ENCODE data around the gene SIPA1L3. TPM values are rescaled to one million over a fixed set of nuclear protein-coding genes. Genes with fewer than 3 reads are reported as not detected.

Gene SIPA1L3
- total and polyA plus RNA-seq, 11 donors = 4.7 to 22.9 (median 8.8) TPM

DNA sequence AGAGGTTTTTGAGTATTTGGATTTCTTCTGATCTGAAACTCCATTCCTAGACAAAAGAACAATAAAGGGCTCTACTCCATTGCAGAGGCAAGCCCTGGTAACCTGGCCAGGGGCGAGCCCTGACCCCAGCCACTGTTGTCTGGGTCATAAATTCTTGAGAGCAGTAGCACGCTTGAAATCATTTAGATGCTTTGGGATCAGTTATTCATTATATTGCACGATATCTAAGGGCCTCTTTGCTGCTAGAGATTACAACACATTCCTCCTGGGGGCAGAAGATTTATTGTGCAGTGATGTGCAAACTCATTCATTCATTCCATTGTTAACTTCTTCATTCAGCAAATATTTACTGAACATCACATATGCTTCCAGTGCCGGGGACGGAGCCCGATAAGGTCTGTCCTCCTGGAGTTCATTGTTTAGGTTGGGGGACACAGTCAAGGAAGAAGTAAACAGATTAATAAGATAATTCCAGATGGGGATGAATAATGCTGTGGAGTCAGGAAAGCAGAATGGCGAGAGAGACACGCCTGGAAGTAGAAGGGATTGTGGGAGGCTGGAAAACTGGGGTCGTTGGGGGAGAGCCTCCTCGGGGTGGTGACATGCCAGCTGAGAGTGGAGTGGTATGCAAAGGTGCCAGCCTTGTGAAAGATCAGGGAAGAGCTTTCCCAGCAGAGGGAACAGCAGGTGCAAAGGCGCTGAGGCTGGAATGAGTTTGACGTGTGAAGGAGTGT, 34.9 kb downstream of the SIPA1L3 start:
- Histone ChIP-seq H3K36me3 (no peaks in the 10 kb centered on the region), H3K27me3 (no peaks in the 10 kb centered on the region), H3K4me1 (peaks cover 0 to 4% (median 0%) of the 10 kb centered on the region in 12 donors), H3K9me3 (no peaks in the 10 kb centered on the region), H3K4me3 (no peak overlapping the region), H3K27ac (no peak overlapping the region)
- WGBS, 4 donors = 89 to 92% (median 91%) methylated on average over 12 of the region's 12 CpGs
- TF ChIP-seq, protein P1, sequence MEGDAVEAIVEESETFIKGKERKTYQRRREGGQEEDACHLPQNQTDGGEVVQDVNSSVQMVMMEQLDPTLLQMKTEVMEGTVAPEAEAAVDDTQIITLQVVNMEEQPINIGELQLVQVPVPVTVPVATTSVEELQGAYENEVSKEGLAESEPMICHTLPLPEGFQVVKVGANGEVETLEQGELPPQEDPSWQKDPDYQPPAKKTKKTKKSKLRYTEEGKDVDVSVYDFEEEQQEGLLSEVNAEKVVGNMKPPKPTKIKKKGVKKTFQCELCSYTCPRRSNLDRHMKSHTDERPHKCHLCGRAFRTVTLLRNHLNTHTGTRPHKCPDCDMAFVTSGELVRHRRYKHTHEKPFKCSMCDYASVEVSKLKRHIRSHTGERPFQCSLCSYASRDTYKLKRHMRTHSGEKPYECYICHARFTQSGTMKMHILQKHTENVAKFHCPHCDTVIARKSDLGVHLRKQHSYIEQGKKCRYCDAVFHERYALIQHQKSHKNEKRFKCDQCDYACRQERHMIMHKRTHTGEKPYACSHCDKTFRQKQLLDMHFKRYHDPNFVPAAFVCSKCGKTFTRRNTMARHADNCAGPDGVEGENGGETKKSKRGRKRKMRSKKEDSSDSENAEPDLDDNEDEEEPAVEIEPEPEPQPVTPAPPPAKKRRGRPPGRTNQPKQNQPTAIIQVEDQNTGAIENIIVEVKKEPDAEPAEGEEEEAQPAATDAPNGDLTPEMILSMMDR (IDR thresholded peaks at IDR 0.05) = no peak
- ATAC-seq = no peak
- no peak for DNase-seq
- intact Hi-C loops (cut with DNase I) = no loop called here

DNA sequence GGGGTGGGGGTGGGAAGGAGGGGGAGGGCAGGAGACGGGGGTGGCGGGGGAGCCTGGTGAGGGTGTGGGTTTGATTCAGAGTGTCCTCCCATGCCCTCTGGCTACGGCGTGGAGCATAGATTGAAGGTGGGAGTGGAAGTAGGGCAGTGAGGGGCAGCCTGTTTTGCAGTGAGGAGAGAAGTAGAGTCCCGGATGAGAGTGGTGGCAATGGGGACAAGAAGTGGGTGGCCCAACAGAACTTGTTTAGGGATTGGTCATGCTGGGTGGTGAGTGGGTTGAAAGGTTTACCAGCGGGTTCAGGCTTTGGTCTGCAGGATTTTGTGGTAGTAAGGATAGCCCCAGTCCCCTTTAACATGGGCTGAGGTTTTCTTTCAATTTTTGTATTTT, 35.5 kb downstream of the SIPA1L3 start:
- no peak overlapping the region for H3K4me3 ChIP-seq
- no peak for TF ChIP-seq POLR2A (IDR thresholded peaks at IDR 0.05)
- TF ChIP-seq, protein P1 (IDR thresholded peaks at IDR 0.05) = no peak
- intact Hi-C loops (cut with DNase I) = no loop called here

DNA sequence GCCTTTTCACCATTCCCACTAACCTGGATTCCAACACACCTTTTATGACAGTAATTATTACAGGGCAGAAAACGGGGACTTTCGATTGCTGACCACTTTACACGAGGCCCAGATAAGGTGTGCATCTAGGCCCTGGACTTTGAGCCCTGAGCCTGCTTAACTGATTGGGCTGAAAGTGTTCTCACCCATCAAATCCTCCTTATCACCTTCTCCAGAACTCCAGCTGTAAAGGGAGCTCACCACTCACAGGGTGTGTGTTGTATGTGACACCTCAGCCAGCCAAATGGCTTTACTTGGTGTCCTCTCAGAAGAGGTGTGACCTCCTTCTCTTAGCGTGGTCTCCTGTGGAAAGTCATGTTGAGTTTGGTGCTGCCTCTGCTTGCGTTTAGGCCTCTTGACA, 36.5 kb downstream of the SIPA1L3 start:
- 67 to 78% (median 69%) methylated on average over 5 of the region's 5 CpGs for WGBS, 4 donors
- no peak for ATAC-seq

More for the DNA sequence above, 35.5 kb downstream of the SIPA1L3 start:
- WGBS, 4 donors = 91 to 95% (median 93%) methylated on average over 6 of the region's 6 CpGs
- Histone ChIP-seq H3K4me1 (peaks cover 0 to 4% (median 0%) of the 10 kb centered on the region in 12 donors), H3K36me3 (no peaks in the 10 kb centered on the region), H3K27me3 (no peaks in the 10 kb centered on the region), H3K27ac (no peak overlapping the region), H3K9me3 (no peaks in the 10 kb centered on the region)
- no peak for ATAC-seq
- DNase-seq = no peak

DNA sequence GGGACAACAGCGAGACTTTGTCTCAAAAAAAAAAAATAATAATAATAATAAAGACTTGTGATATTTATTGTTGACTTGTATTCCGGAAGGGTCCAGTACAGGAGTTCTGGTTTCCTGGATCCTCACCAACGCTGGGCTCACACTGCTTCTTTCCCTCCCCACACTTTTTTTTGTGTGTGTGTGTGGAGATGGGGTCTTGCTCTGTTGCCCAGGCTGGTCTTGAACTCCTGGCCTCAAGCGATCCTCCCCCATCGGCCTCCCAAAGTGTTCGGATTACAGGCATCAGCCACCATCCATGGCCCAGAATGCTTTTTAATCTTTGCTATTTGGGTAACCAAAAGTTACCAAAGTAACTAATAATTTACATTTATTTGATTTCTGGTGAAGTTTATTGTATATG, 39.1 kb downstream of the SIPA1L3 start:
- Histone ChIP-seq H3K36me3 (no peaks in the 10 kb centered on the region), H3K27me3 (no peaks in the 10 kb centered on the region), H3K4me3 (no peak overlapping the region), H3K9me3 (no peaks in the 10 kb centered on the region), H3K4me1 (peaks cover 0 to 8% (median 0%) of the 10 kb centered on the region in 12 donors), H3K27ac (no peak overlapping the region)
- no peak for ATAC-seq
- 94 to 99% (median 96%) methylated on average over 6 of the region's 6 CpGs for WGBS, 4 donors
- intact Hi-C loops (cut with DNase I) = no loop called here
- TF ChIP-seq, protein P1 (IDR thresholded peaks at IDR 0.05) = no peak
- TF ChIP-seq POLR2A (IDR thresholded peaks at IDR 0.05) = no peak
- no peak for DNase-seq

More for the DNA sequence above, 36.5 kb downstream of the SIPA1L3 start:
- TF ChIP-seq, protein P1 (IDR thresholded peaks at IDR 0.05) = no peak
- TF ChIP-seq POLR2A (IDR thresholded peaks at IDR 0.05) = no peak
- H3K27me3 ChIP-seq = no peaks in the 10 kb centered on the region
- H3K4me3 ChIP-seq = no peak overlapping the region
- no peak for DNase-seq
- peaks cover 0 to 4% (median 0%) of the 10 kb centered on the region in 12 donors for H3K4me1 ChIP-seq
- no peaks in the 10 kb centered on the region for H3K9me3 ChIP-seq
- H3K36me3 ChIP-seq = no peaks in the 10 kb centered on the region
- H3K27ac ChIP-seq = no peak overlapping the region
- intact Hi-C loops (cut with DNase I) = no loop called here

Measured in heart left ventricle (tissue), 16 donors.